ENCODE data around the gene MGRN1. TPM values are rescaled to one million over a fixed set of nuclear protein-coding genes. Genes with fewer than 3 reads are reported as not detected.

The MGRN1 gene
- total and polyA plus RNA-seq, 11 donors, result 17.9 to 75.0 (median 38.0) TPM

DNA sequence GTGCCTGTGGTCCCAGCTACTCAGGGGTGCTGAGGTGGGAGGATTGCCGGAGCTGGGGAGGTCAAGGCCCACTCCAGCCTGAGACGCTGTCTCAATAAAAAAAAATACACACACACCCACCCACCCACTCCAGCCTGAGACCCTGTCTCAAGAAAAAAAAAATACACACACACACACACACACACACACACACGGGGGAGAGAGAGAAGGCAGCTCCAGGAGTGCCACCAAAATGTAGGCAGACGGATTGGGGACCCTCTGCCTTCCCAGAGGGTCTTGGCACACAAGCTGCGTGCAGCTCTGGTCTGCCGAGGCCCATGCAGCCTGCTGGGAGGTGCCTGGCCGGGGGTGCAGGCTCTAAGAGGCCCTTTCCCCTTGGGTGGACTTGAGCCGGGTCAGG lies 62.8 kb downstream of the MGRN1 start:
- Histone ChIP-seq H3K36me3 (peaks cover 5 to 75% (median 44%) of the 10 kb centered on the region in 9 donors), H3K27ac (no peak overlapping the region), H3K4me1 (peaks cover 0 to 25% (median under 1%) of the 10 kb centered on the region in 12 donors), H3K4me3 (no peak overlapping the region), H3K9me3 (no peaks in the 10 kb centered on the region), H3K27me3 (no peaks in the 10 kb centered on the region)
- ATAC-seq (no peak), DNase-seq (peak in 2 of 5 donors; percentile 10 to 17)
- intact Hi-C loops (cut with DNase I), result loop anchor here in 1 of 10 donors (10.0 kb wide), 1 partner anchor 267 kb away; the partner anchor contains the start of gene SEC14L5
- WGBS, 4 donors, result 79 to 90% (median 85%) methylated on average over 8 of the region's 8 CpGs
- TF ChIP-seq, protein P1, sequence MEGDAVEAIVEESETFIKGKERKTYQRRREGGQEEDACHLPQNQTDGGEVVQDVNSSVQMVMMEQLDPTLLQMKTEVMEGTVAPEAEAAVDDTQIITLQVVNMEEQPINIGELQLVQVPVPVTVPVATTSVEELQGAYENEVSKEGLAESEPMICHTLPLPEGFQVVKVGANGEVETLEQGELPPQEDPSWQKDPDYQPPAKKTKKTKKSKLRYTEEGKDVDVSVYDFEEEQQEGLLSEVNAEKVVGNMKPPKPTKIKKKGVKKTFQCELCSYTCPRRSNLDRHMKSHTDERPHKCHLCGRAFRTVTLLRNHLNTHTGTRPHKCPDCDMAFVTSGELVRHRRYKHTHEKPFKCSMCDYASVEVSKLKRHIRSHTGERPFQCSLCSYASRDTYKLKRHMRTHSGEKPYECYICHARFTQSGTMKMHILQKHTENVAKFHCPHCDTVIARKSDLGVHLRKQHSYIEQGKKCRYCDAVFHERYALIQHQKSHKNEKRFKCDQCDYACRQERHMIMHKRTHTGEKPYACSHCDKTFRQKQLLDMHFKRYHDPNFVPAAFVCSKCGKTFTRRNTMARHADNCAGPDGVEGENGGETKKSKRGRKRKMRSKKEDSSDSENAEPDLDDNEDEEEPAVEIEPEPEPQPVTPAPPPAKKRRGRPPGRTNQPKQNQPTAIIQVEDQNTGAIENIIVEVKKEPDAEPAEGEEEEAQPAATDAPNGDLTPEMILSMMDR (IDR thresholded peaks at IDR 0.05), result no peak
- TF ChIP-seq POLR2A (IDR thresholded peaks at IDR 0.05), result no peak

- H3K4me1 ChIP-seq, result peaks cover 0 to 29% (median 7%) of the 10 kb centered on the region in 12 donors
- TF ChIP-seq POLR2A (IDR thresholded peaks at IDR 0.05), result no peak
- TF ChIP-seq, protein P1 (IDR thresholded peaks at IDR 0.05), result no peak
- ATAC-seq, result no peak
- no peaks in the 10 kb centered on the region for H3K9me3 ChIP-seq
- peak overlapping the region in 1 of 12 donors; percentile 2 for H3K27ac ChIP-seq
- WGBS, 4 donors, result 67 to 88% (median 87%) methylated on average over 25 to 39 of the region's 39 CpGs
- intact Hi-C loops (cut with DNase I), result loop anchor here in 1 of 10 donors (10.0 kb wide), 1 partner anchor 267 kb away; the partner anchor contains the start of gene SEC14L5
- H3K27me3 ChIP-seq, result no peaks in the 10 kb centered on the region
- peak in 3 of 5 donors; percentile 18 to 43 (median 26) for DNase-seq
- H3K36me3 ChIP-seq, result peaks cover 2 to 68% (median 39%) of the 10 kb centered on the region in 9 donors
- no peak overlapping the region for H3K4me3 ChIP-seq
Observed at GRCh38 chr16:4687946-4688673, 63.5 kb downstream of the MGRN1 start.

DNA sequence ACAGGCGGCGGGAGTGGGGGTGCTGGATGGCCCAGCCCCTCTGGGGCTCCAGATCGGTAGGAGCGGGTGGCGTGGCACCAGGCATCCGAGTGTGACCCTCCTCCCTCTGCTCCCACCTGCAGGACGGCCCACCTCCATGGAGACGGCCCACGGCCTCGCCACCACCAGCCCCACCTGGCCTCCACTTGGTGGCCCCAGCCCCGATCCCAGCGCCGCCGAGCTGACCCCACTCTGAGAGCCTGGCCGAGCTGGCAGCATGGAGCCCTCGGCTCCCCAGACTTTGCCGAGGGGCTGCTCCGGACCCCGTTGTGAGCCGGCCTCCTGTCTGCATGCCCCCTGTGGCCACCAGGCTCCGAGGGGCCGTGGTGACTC lies 64.0 kb downstream of the MGRN1 start:
- Histone ChIP-seq H3K27ac (no peak overlapping the region), H3K36me3 (peaks cover 2 to 62% (median 34%) of the 10 kb centered on the region in 9 donors), H3K4me3 (no peak overlapping the region), H3K4me1 (peaks cover 0 to 30% (median 7%) of the 10 kb centered on the region in 12 donors), H3K27me3 (no peaks in the 10 kb centered on the region), H3K9me3 (no peaks in the 10 kb centered on the region)
- ATAC-seq (no peak), DNase-seq (peak in 2 of 5 donors; percentile 22 to 49)
- WGBS, 4 donors, result 91 to 96% (median 93%) methylated on average over 12 to 22 of the region's 22 CpGs
- intact Hi-C loops (cut with DNase I), result loop anchor here in 1 of 10 donors (10.0 kb wide), 1 partner anchor 266 kb away; the partner anchor contains the start of gene SEC14L5
- TF ChIP-seq, protein P1 (IDR thresholded peaks at IDR 0.05), result no peak
- TF ChIP-seq POLR2A (IDR thresholded peaks at IDR 0.05), result no peak

DNA sequence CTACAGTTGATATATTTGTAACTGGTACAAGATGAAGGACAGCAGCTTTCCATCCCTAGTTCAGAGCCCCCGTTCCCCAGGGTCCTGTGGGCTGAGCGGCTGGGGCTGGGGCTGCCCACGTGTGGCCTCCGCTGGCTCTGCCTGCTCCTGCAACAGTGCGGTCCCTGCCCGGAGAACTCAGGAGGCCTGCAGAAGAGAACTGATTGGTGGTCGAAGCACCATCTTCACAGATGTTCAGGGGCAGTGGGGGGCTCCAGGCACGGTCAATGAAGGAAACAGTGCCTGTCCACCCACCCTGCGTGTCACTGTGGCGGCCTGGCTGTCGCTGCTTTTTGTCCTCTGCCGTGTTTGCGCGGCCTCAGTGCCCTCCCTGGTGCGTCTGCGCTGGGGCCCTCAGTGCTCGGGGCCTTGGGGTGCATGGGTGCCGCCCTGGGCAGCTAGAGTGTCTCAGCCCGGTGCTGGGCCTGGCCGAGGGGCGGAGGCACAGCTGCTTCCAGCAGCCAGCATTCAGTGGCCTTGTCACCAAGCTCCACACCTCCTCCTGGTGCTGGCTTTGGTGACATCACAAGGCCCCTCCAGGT lies 64.6 kb downstream of the MGRN1 start:
- 91 to 97% (median 92%) methylated on average over 18 to 21 of the region's 21 CpGs for WGBS, 4 donors
- intact Hi-C loops (cut with DNase I), result loop anchor here in 1 of 10 donors (10.0 kb wide), 1 partner anchor 266 kb away; the partner anchor contains the start of gene SEC14L5
- no peaks in the 10 kb centered on the region for H3K9me3 ChIP-seq
- no peak for TF ChIP-seq POLR2A (IDR thresholded peaks at IDR 0.05)
- TF ChIP-seq, protein P1 (IDR thresholded peaks at IDR 0.05), result no peak
- no peak overlapping the region for H3K27ac ChIP-seq
- DNase-seq, result peak in 2 of 5 donors; percentile 11 to 48
- ATAC-seq, result no peak
- H3K36me3 ChIP-seq, result peaks cover under 1 to 57% (median 29%) of the 10 kb centered on the region in 9 donors
- H3K27me3 ChIP-seq, result no peaks in the 10 kb centered on the region
- peaks cover 0 to 30% (median 8%) of the 10 kb centered on the region in 12 donors for H3K4me1 ChIP-seq
- no peak overlapping the region for H3K4me3 ChIP-seq
